ENCODE results near the gene CIT.

Gene CIT

GRCh38 chr12:119775246-119775895 is 101.7 kb downstream of the CIT start:
- TF ChIP-seq CTCF (IDR thresholded peaks at IDR 0.05; ENCODE audit: borderline replicate concordance, insufficient read depth, low read depth, low read length): 0 out of 2 replicates have a peak, but pooled peaks have one; percentile 6
- no peak overlapping the region for H3K4me3 ChIP-seq (ENCODE audit: low read depth, low read length)

- TF ChIP-seq CTCF (IDR thresholded peaks at IDR 0.05; ENCODE audit: borderline replicate concordance, insufficient read depth, low read depth, low read length): no peak
- no peak overlapping the region for H3K4me3 ChIP-seq (ENCODE audit: low read depth, low read length)
These were observed 104.7 kb downstream of the CIT start for GRCh38 chr12:119772431-119772830.

- TF ChIP-seq CTCF (IDR thresholded peaks at IDR 0.05; ENCODE audit: borderline replicate concordance, insufficient read depth, low read depth, low read length): no peak
- H3K4me3 ChIP-seq (ENCODE audit: low read depth, low read length): no peak overlapping the region
These were observed 107.0 kb downstream of the CIT start for GRCh38 chr12:119770146-119770545.

GRCh38 chr12:119762619-119763018 is 114.5 kb downstream of the CIT start:
- H3K4me3 ChIP-seq (ENCODE audit: low read depth, low read length): no peak overlapping the region
- TF ChIP-seq CTCF (IDR thresholded peaks at IDR 0.05; ENCODE audit: borderline replicate concordance, insufficient read depth, low read depth, low read length): no peak

GRCh38 chr12:119758722-119759121 is 118.4 kb downstream of the CIT start:
- no peak overlapping the region for H3K4me3 ChIP-seq (ENCODE audit: low read depth, low read length)
- no peak for TF ChIP-seq CTCF (IDR thresholded peaks at IDR 0.05; ENCODE audit: borderline replicate concordance, insufficient read depth, low read depth, low read length)

- H3K4me3 ChIP-seq (ENCODE audit: low read depth, low read length): no peak overlapping the region
- no peak for TF ChIP-seq CTCF (IDR thresholded peaks at IDR 0.05; ENCODE audit: borderline replicate concordance, insufficient read depth, low read depth, low read length)
These were observed 118.9 kb downstream of the CIT start for GRCh38 chr12:119758234-119758633.

GRCh38 chr12:119751961-119752360 is 125.2 kb downstream of the CIT start:
- no peak overlapping the region for H3K4me3 ChIP-seq (ENCODE audit: low read depth, low read length)
- TF ChIP-seq CTCF (IDR thresholded peaks at IDR 0.05; ENCODE audit: borderline replicate concordance, insufficient read depth, low read depth, low read length): no peak

All from GM12875 (cell line).